WTC11 (cell line): ENCODE measurements around the gene NOS3. TPM values are rescaled to one million over a fixed set of nuclear protein-coding genes. Genes with fewer than 3 reads are reported as not detected.

Experiments used
- ATAC-seq: fragments of 200-7000 bp; cut with Tn5 transposase; 2 replicates; pipeline ENCODE4 v1.10.0; 2021; ENCODE audit warnings: mild to moderate bottlenecking, moderate library complexity
- CTCF ChIA-PET: fragments of 300-600 bp; sonication (Branson Sonifier 250); formaldehyde crosslinking; loops from one replicate; lab custom pipeline; 2021; ENCODE audit warnings: antibody characterized with exemption; lab: Charles Lee
- POLR2A ChIA-PET: fragments of 350-600 bp; sonication (Branson Sonifier 250); formaldehyde crosslinking; loops from one replicate; lab custom pipeline; 2021; ENCODE audit warnings: antibody characterized with exemption; lab: Charles Lee
- DNase-seq: peaks from one replicate; pipeline ENCODE4 v3.0.0; 2021; ENCODE audit warnings: low spot score
- H3K27ac Mint-ChIP-seq: 2 replicates; pipeline ENCODE4 v1.8.0; 2021; ENCODE audit warnings: mixed read lengths
- H3K27me3 Mint-ChIP-seq: 2 replicates; pipeline ENCODE4 v1.8.0; 2021; ENCODE audit warnings: low read depth, mild to moderate bottlenecking, moderate library complexity, mixed read lengths
- H3K36me3 Mint-ChIP-seq: 2 replicates; pipeline ENCODE4 v1.8.0; 2021; ENCODE audit warnings: mixed read lengths
- H3K4me1 Mint-ChIP-seq: 2 replicates; pipeline ENCODE4 v1.8.0; 2022; ENCODE audit warnings: mixed read lengths
- H3K4me3 Mint-ChIP-seq: 2 replicates; pipeline ENCODE4 v1.8.0; 2021; ENCODE audit warnings: mild to moderate bottlenecking, moderate library complexity, mixed read lengths
- H3K9me3 Mint-ChIP-seq: 2 replicates; pipeline ENCODE4 v1.8.0; 2021; ENCODE audit warnings: mixed read lengths
- AR ChIP-seq: fragments of 250-450 bp; sonication (Bioruptor Pico); IDR thresholded peaks from 2 replicates; pipeline ENCODE4 v1.9.0; 2021; ENCODE audit warnings: mild to moderate bottlenecking
- ATF3 ChIP-seq: sonication (generic); formaldehyde crosslinking; conservative IDR thresholded peaks from 2 replicates; pipeline ENCODE4 v1.8.1; 2022; ENCODE audit warnings: mild to moderate bottlenecking, missing genetic modification reagents
- ATF6 ChIP-seq: sonication (generic); formaldehyde crosslinking; IDR thresholded peaks from 2 replicates; pipeline ENCODE4 v1.8.1; 2023; ENCODE audit warnings: mild to moderate bottlenecking, missing genetic modification reagents
- E2F1 ChIP-seq: sonication (generic); formaldehyde crosslinking; IDR thresholded peaks from 2 replicates; pipeline ENCODE4 v1.8.0; 2022; ENCODE audit warnings: mild to moderate bottlenecking, missing genetic modification reagents
- E2F4 ChIP-seq: sonication (generic); formaldehyde crosslinking; IDR thresholded peaks from 2 replicates; pipeline ENCODE4 v1.8.1; 2022; ENCODE audit warnings: low read depth, mild to moderate bottlenecking, moderate library complexity, missing genetic modification reagents, borderline replicate concordance
- E2F5 ChIP-seq: sonication (generic); formaldehyde crosslinking; IDR thresholded peaks from 2 replicates; pipeline ENCODE4 v1.8.1; 2022; ENCODE audit warnings: mild to moderate bottlenecking, moderate library complexity, missing genetic modification reagents
- ELF4 ChIP-seq: sonication (generic); formaldehyde crosslinking; IDR thresholded peaks from 2 replicates; pipeline ENCODE4 v1.8.1; 2022; ENCODE audit warnings: low read depth, mild to moderate bottlenecking, moderate library complexity, missing genetic modification reagents
- ESRRA ChIP-seq: sonication (generic); formaldehyde crosslinking; IDR thresholded peaks from 2 replicates; pipeline ENCODE4 v1.8.1; 2022; ENCODE audit warnings: mild to moderate bottlenecking, missing genetic modification reagents, borderline replicate concordance
- FOXK1 ChIP-seq: sonication (generic); formaldehyde crosslinking; IDR thresholded peaks from 2 replicates; pipeline ENCODE4 v1.8.0; 2022; ENCODE audit warnings: mild to moderate bottlenecking, moderate library complexity, missing genetic modification reagents
- GABPB1 ChIP-seq: sonication (generic); formaldehyde crosslinking; IDR thresholded peaks from 2 replicates; pipeline ENCODE4 v1.8.1; 2023; ENCODE audit warnings: mild to moderate bottlenecking, missing genetic modification reagents
- JAZF1 ChIP-seq: fragments of 250-450 bp; sonication (Bioruptor Pico); IDR thresholded peaks from 2 replicates; pipeline ENCODE4 v1.9.0; 2021; ENCODE audit warnings: moderate library complexity, mild to moderate bottlenecking, inconsistent platforms
- RELA ChIP-seq: sonication (generic); formaldehyde crosslinking; IDR thresholded peaks from 2 replicates; pipeline ENCODE4 v1.8.1; 2022; ENCODE audit warnings: missing genetic modification reagents, mild to moderate bottlenecking, borderline replicate concordance
- ZNF263 ChIP-seq: sonication (generic); formaldehyde crosslinking; IDR thresholded peaks from 2 replicates; pipeline ENCODE4 v1.8.1; 2022; ENCODE audit warnings: low read depth, mild to moderate bottlenecking, moderate library complexity, missing genetic modification reagents
- ZNF281 ChIP-seq: sonication (generic); formaldehyde crosslinking; IDR thresholded peaks from 2 replicates; pipeline ENCODE4 v1.8.0; 2023; ENCODE audit warnings: mild to moderate bottlenecking, missing genetic modification reagents
- ZNF532 ChIP-seq: fragments of 250-450 bp; sonication (Bioruptor Pico); IDR thresholded peaks from 2 replicates; pipeline ENCODE4 v1.9.0; 2021; ENCODE audit warnings: mild to moderate bottlenecking, borderline replicate concordance
- total RNA-seq: library from RNA; stranded (reverse); gene quantifications from 3 replicates; pipeline ENCODE4 v1.2.3, GENCODE V29; 2021

Gene NOS3
- total RNA-seq, 1 experiment from 2014 or later = 6.6 TPM

- peak; percentile 35 for ATAC-seq
- Mint-ChIP-seq H3K4me3 (peak overlapping the region; percentile 60), H3K27me3 (peaks cover 6% of the 10 kb centered on the region), H3K36me3 (peaks cover 4% of the 10 kb centered on the region; the same call in 1 of the 2 replicates), H3K9me3 (no peaks in the 10 kb centered on the region), H3K27ac (no peak overlapping the region), H3K4me1 (peaks cover 35% of the 10 kb centered on the region)
- POLR2A ChIA-PET = no interaction called here
- no peak for TF ChIP-seq ELF4 (CRISPR knock-in tag)
- DNase-seq = no peak
- CTCF ChIA-PET = interaction anchor here (0.8 to 3.6 kb wide), 17 partner anchors 10 to 72 kb away, joined by 3 to 21 read pairs (median 4); no protein-coding TSS in a partner anchor
These were observed 42.8 kb upstream of the NOS3 start for GRCh38 chr7:150947761-150948651.

- Mint-ChIP-seq H3K4me1 (peaks cover 35% of the 10 kb centered on the region), H3K27ac (no peak overlapping the region), H3K9me3 (no peaks in the 10 kb centered on the region), H3K36me3 (peaks cover 4% of the 10 kb centered on the region; the same call in 1 of the 2 replicates), H3K4me3 (peak overlapping the region; percentile 29), H3K27me3 (peaks cover 6% of the 10 kb centered on the region)
- ATAC-seq (no peak), DNase-seq (no peak)
- POLR2A ChIA-PET = no interaction called here
- CTCF ChIA-PET = interaction anchor here (0.8 to 3.6 kb wide), 14 partner anchors 11 to 72 kb away, joined by 3 to 21 read pairs (median 4); no protein-coding TSS in a partner anchor
- no peak for TF ChIP-seq AR (CRISPR knock-in tag)
- no peak for TF ChIP-seq ZNF281 (CRISPR knock-in tag)
- TF ChIP-seq ZNF263 = no peak
- no peak for TF ChIP-seq E2F5 (CRISPR knock-in tag)
- no peak for TF ChIP-seq ATF6
- no peak for TF ChIP-seq RELA (CRISPR knock-in tag)
- TF ChIP-seq ATF3 = no peak
- no peak for TF ChIP-seq GABPB1
- no peak for TF ChIP-seq ZNF532 (CRISPR knock-in tag)
- TF ChIP-seq E2F4 (CRISPR knock-in tag) = no peak
- TF ChIP-seq FOXK1 (CRISPR knock-in tag) = no peak
- no peak for TF ChIP-seq ESRRA
- TF ChIP-seq JAZF1 (CRISPR knock-in tag) = no peak
- no peak for TF ChIP-seq E2F1 (CRISPR knock-in tag)
These were observed 42.0 kb upstream of the NOS3 start for GRCh38 chr7:150948791-150949251.
